ENCODE results near the gene AP4E1.
"Not testable (repeated sequence)": the region's sequence is repeated elsewhere in the genome, so short reads cannot be mapped to it uniquely, and the experiment has no call there.

The AP4E1 gene

GRCh38 chr15:50908209-50909009, at the start of gene AP4E1:
AP4E1 (plus strand) TSS chr15:50908683; CDS start chr15:50908779, 96 bp downstream.
- peak; percentile 86 to 87 for DNase-seq (ENCODE audit: extremely low read depth in 1 of 2, low read depth in 1 of 2)

GRCh38 chr15:50860824-50861223, 47.7 kb upstream of the AP4E1 start:
- no peak for DNase-seq (ENCODE audit: extremely low read depth in 1 of 2, low read depth in 1 of 2)

GRCh38 chr15:50862553-50862952, 45.9 kb upstream of the AP4E1 start:
- no peak for DNase-seq (ENCODE audit: extremely low read depth in 1 of 2, low read depth in 1 of 2)

- DNase-seq (ENCODE audit: extremely low read depth in 1 of 2, low read depth in 1 of 2): no peak
Observed at GRCh38 chr15:50864873-50865272, 43.6 kb upstream of the AP4E1 start.

- no peak for DNase-seq (ENCODE audit: extremely low read depth in 1 of 2, low read depth in 1 of 2)
Observed at GRCh38 chr15:50865515-50866353, 42.7 kb upstream of the AP4E1 start.

GRCh38 chr15:50871832-50872231, 36.7 kb upstream of the AP4E1 start:
- no peak for DNase-seq (ENCODE audit: extremely low read depth in 1 of 2, low read depth in 1 of 2)

GRCh38 chr15:50872832-50873426, 35.6 kb upstream of the AP4E1 start:
- no peak for DNase-seq (ENCODE audit: extremely low read depth in 1 of 2, low read depth in 1 of 2)

GRCh38 chr15:50873935-50874361, 34.5 kb upstream of the AP4E1 start:
- DNase-seq (ENCODE audit: extremely low read depth in 1 of 2, low read depth in 1 of 2): no peak

GRCh38 chr15:50875238-50875637, 33.2 kb upstream of the AP4E1 start:
- not testable (repeated sequence) for DNase-seq (ENCODE audit: extremely low read depth in 1 of 2, low read depth in 1 of 2)

- no peak for DNase-seq (ENCODE audit: extremely low read depth in 1 of 2, low read depth in 1 of 2)
Observed at GRCh38 chr15:50876260-50876988, 32.1 kb upstream of the AP4E1 start.

- DNase-seq (ENCODE audit: extremely low read depth in 1 of 2, low read depth in 1 of 2): peak; percentile 13 to 34
Observed at GRCh38 chr15:50876989-50877360, 31.5 kb upstream of the AP4E1 start.

- DNase-seq (ENCODE audit: extremely low read depth in 1 of 2, low read depth in 1 of 2): peak in 1 of 2 donors; percentile 26
Observed at GRCh38 chr15:50879016-50879617, 29.4 kb upstream of the AP4E1 start.

GRCh38 chr15:50880206-50880605, 28.3 kb upstream of the AP4E1 start:
- no peak for DNase-seq (ENCODE audit: extremely low read depth in 1 of 2, low read depth in 1 of 2)

- no peak for DNase-seq (ENCODE audit: extremely low read depth in 1 of 2, low read depth in 1 of 2)
Observed at GRCh38 chr15:50880651-50881114, 27.8 kb upstream of the AP4E1 start.

- DNase-seq (ENCODE audit: extremely low read depth in 1 of 2, low read depth in 1 of 2): no peak
Observed at GRCh38 chr15:50881121-50882048, 27.1 kb upstream of the AP4E1 start.

- peak in 1 of 2 donors; percentile 30 for DNase-seq (ENCODE audit: extremely low read depth in 1 of 2, low read depth in 1 of 2)
Observed at GRCh38 chr15:50883903-50884302, 24.6 kb upstream of the AP4E1 start.

GRCh38 chr15:50884540-50884939, 23.9 kb upstream of the AP4E1 start:
- DNase-seq (ENCODE audit: extremely low read depth in 1 of 2, low read depth in 1 of 2): no peak

- DNase-seq (ENCODE audit: extremely low read depth in 1 of 2, low read depth in 1 of 2): no peak
Observed at GRCh38 chr15:50886139-50886467, 22.4 kb upstream of the AP4E1 start.

- DNase-seq (ENCODE audit: extremely low read depth in 1 of 2, low read depth in 1 of 2): no peak
Observed at GRCh38 chr15:50886611-50887345, 21.7 kb upstream of the AP4E1 start.

All from stimulated activated CD8-positive, alpha-beta memory T cell treated with anti-CD3 and anti-CD28 coated beads, Interleukin-7, amount 100 ng/mL, for 48 hours (primary cell).